NCI-H446 treated with DMSO at 0.1 percent for 48 hours (cell line): ENCODE data around the gene PSMB10.

Experiments used
- DNase-seq: peaks from one replicate; lab custom pipeline; 2025; lab: John Stamatoyannopoulos, UW

The PSMB10 gene

DNA sequence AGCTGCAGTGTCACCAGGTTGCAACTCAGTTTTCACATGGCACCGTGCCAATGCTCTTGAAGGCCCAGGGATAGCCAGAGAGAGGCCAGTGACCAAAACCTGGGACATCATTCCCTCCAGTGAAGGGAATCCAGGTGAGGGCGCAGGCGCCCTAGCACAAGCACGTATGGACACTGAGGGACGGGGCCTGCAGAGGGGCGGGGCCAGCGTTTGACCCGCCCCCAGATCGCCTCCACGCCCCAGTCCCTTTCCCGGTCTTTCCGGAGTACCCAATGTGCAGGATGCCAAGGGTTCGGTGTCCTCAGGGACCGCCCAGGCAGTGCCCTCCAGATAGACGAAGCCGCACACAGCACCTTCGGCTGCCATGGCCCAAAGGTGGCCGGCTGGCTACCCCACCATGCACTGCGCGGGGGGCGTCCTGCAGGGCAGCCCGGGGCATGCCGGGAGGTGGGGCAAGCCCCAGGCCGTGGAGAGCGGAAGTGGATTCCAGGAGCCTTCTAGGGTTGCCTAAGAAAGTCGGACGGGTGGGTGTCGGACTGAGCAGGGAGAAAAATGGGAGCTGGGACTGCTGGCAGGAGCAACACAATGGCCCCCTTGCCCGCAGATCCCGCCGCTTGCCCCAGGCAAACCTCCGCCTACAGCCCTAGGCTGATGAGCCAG is 27.1 kb upstream of the PSMB10 start:
- DNase-seq = no peak

DNA sequence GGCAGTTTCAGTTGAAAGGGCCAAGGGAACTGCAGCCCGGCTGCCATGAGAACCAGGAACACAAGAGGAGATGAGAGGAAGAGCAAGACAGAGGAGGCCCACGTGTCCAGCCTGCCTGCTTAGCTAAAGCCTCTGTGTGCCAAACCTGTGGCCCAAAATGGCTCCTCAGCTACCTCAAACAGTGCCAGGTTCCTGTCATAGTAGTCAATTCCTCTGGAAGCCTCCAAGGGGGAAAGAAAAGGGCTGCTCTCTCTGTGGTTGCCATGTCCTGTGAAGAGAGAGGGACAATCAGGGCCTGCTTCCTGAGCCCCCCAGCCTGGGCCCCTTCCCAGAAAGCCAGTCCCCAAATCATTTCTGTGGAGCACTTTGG is 26.6 kb upstream of the PSMB10 start:
- no peak for DNase-seq

DNA sequence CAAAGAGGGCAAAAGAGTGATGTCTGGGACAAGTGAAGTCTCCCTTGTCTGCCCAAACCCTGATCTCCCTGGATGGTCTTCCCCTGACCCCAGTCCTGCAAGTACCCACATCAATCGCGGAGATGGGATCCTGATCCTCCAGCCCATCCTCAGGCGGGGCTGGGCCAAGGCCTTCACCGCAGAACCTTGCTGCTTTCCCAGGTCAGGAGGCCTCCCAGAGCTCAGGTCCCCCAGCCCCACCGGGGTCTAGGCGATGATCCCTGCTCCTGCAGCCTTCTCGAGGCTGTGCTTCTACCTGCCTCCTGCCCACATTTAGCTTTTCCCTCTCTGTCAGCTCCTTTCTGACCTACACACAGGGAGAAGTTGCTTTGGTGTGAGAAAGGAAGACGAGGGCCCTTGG is 25.5 kb upstream of the PSMB10 start:
- DNase-seq = no peak

DNA sequence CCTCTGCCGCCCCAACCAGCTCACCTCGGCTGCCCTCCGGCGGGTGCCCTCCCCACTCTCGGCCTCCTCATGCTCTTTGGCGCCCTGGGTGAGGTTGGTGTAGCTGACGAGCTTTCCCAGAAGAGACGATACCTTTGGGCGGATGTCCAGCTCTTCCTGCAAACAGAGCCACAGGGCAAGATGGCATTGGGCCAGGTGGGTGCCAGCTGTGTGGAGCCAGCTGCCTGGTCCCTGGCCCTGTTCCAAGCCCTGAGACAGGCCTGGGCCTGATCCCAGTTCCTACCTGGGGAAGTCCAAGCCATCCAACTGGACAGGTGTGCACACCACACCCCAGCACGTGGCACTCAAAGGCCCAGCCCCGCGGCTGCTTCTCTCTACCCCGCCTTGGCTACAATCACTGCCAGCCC is 24.9 kb upstream of the PSMB10 start:
- DNase-seq = no peak

DNA sequence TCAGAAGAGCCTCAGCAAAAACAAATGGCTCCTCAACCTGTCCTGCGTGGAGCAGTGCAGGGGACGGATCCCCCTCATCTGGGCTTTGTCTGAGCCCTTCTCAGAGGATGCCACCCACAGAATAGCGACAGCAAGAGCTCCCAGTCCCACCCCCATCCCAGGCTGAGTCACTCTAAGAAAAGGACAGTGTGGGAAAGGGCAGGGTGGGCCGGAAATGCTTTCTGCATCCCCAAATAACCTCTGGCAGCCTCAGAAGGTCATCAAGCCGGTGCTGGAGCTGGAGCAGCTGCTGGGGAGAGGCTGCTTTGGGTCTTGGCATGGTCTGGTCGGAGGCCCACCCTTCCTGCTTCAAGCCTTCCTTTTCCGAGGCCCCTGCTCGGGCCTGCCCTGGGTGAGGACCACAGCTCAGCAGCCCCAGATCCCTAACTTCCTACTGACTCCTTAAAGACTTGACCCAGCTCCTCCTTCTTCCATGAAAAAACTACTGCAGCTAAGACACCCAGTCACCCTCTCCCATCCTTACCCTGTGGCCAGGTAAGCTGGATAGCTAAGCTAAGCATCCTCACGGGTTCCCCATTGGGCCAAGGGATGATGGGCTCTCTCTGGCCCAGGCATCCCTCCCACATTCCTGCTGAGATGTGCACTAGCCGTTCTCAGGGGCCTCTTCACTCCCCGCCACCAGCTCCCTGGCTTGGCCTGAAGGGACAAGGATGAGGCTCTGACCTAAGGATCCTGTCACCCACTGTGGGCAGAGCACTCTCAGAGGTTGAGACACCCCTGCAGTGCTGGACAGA is 23.1 kb upstream of the PSMB10 start:
- no peak for DNase-seq

DNA sequence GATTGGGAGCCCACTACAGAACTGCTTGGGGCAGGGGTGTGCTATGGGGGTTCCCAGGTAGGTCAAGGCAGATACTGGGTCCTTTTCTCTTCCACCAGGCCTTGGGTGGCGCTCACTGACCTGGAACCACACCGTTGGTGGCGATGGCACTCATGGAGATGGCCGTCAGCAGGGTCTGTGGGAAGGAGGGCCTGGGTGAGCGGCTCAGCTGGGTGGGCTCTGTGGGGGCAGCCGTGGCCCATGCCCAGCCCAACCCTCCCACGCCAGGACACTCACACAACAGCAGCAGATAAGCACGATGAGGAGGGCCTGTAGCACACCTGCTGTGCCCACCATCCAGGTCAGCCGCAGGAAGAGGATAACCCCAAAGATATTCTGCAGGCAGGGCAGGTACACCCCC is 21.0 kb upstream of the PSMB10 start:
- no peak for DNase-seq

DNA sequence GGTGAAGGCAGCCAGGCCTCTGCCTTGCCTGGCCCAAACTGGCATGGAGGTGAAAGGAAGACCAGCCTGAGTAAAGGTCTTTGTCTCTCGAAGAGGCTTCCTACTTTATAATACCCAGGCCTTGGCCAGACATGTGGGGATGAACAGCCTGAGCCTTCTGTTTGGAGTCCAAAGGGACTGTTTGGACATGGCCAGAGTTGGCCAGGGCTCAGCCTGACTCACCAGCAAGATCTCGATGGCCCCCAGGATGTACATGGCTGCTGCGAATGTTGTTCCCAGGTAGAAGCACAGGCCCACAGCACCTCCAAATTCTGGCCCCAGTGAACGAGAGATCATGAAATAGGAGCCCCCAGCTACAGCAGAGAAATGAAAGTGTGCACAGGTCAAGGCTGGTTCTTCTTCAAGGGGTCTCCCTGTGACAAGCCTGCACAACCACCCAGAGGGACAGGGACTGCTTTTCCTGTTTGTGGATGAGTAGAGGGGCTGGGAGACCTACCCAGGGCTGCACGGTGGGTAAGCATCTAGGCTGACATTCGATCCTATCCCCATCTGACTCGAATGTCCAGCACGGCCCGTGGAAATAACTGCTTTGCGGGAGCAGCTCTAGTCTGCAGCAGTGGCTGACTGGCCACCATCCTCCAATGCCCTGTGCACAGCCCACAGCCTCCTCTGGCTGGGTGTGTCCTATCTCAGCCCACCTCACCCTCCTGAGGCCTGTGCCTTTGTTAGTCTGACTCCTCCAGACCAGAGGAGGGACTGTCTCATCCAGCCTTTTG is 18.0 kb upstream of the PSMB10 start:
- no peak for DNase-seq

DNA sequence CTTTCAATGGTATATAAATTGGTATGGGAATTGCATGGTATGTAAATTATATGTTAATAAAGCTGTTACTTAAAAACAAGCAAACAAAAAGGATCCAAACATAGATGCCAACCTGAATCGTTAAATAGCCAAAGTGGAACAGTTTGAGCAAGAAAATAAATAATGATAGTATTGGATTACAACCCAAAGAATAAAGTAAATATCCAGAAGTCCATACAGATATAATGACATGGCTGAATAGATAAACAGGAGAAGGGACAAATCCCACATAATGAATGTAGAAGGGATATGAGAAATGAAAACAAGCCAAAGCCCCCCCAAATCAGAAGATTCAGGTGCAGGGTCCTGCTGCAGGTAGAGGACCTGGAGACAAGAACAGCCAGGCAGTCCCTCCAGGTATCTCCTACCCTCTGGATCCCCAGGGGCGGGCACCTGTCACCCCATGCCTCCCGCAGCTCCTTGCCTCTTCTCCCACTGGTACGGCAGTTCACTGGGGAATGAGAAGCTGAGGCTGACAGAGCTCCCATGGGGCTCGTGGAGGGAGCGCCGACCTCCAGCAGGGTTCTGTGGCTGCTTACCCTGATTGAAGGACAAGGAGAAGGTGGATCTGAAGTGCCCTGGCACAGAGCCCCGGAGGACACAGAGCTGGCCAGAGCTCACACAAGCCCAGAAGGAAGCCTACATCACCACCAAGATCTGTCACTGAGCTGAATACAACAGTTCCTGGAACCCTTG is 17.2 kb upstream of the PSMB10 start:
- DNase-seq = no peak

DNA sequence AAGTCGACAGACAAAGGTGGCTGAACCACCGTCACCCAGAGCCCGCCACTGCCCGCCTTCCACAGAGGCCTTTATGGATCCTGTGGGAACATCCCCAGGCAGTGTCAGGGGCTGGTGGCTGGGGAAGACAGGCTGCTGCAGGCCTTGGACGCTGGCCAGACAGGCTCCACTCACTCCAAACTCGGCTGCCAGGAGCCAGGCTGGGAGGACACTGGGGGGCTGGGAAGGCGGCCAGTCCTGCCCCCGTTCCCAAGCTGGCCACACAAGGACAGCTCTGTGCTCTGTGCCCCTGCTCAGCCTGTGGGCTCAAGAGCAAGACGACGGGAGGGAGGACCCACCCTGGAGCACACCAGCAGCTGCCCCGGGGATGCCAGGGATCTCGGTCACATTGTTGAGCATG is 14.8 kb upstream of the PSMB10 start:
- no peak for DNase-seq

DNA sequence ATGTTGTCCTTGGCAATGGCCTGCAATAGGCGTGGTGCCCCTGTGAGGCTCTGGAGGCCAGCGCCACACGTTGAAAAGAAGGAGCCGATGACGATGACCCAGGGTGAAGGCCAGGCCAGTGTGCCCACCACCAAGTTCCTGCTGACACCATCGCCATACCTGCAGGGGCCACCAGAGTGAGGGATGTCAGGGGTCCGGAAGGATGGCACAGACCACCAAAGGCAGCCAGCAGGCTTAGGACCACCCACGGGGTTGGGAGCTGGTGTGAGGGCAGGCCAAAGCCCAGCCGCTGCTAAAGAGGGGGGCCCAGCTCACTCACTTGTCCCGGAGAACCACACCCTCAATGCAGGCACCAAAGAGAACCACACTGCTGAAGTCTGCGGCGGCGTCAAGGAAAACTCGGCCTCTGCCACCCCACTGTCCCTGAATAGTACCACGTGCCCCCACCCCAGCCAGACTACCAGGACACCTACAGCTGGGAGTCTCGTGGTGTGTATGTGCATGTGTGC is 13.7 kb upstream of the PSMB10 start:
- no peak for DNase-seq

DNA sequence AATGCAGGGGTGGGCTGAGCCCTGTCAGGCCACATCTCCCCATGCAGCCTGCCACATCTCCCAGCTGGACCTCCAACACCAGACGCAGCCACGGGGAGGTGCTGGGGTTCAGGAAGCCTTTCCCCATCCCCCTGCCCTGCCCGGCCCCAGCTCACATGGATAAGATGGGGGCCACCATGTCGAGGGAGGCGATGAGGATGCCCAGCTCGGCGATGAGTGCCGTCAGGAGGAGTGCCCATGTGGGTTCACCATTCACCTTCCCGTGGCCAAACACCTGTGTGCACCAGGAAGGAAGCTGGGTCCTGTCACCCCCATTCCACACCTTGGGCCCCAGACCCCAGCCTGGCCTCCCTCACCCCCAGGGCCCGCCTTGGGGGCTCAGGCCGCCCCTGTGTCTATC is 13.0 kb upstream of the PSMB10 start:
- no peak for DNase-seq

DNA sequence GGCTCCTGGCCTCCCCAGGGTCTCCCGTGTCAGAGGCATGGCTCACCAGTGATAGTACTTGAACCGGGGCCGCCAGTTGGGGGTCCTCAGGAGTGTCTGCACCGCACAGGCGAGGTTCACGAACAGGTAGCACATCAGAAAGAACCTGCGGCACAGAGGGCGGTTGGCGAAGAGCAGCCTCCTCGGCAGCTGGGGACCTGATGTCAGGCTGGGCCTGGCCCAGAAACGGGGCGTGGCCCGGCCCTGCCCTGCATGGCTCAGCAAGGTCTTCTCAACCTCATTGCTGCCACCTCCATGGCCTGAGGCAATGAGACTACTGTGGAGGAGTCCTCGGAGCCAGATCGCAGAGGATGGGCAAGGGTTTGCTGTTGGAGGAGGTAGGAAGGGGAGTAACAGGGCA is 11.4 kb upstream of the PSMB10 start:
- no peak for DNase-seq

DNA sequence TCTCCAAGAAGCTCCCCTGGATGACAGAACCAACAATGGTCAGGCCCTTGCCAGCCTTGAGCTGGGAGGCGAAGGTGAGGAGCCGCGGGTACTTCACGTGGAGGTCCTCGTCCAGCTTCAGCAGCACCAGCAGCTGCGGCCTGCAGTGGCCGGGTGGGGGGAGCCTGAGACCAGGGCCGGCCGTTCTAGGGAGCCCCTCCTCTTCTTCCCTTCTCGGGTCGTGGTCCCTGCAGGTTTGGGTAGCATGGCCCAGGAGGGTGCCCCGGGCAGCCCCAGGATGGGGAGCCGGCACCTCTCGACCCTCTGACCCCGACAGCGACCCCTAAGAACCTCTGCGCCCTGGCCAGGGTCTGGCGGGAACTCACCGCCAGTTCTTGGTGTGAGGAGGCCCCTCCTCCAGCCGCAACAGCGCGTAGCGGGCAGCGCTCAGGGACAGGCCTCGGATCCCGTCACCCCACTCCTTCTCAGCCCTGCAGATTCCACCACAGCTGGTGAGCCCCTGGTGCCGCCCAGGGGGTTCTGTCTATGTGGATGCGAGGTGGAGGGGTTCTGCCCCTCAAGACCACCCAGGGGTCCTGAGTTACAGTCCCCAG is 10.4 kb upstream of the PSMB10 start:
- no peak for DNase-seq

DNA sequence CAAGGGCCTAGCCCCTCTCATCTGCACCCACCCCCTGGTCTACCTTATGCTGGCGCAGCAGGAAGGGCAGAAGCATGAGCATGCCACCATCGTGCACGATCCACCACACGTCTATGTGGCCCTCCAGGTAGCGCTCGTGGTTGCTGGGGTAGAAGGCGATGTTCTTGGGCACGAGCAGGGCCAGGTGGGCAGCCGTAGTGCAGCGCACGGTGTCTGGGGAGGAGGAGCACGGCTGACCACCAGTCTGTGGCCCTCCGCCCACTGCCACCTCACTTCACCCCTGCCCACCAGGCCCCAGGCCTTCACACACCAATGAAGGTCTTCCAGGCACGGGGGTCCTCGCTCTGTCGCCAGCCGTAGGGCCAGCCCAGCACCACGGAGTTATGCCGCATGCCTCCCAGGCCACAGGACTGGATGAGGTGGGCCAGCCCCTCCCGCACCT is 9.5 kb upstream of the PSMB10 start:
- DNase-seq = no peak

DNA sequence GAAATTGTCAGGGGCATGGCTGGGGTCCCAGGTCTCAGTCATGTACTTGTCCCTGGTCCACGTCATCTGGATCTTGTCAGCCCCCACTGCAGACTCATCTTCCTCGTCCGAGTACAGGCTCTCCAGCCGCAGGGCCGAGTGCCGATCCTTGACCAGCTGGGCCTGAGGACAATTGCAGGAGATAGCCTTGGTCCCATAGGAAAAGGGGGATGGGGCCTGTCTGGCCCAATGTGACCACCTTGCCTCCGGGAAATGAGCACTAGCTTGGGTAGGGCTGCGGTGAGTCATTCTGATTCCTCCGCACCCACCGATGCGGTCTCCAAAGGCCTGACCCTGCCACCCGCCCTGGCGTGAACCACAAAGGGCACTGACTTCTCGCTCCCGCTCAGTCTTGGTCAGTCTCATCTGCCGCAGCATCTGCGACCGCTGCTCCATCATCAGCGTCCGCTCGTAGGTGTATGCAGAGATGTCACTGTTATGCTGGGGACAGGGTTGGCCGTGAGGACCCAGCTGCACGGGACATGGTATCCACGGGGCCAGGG is 8.8 kb upstream of the PSMB10 start:
- no peak for DNase-seq

DNA sequence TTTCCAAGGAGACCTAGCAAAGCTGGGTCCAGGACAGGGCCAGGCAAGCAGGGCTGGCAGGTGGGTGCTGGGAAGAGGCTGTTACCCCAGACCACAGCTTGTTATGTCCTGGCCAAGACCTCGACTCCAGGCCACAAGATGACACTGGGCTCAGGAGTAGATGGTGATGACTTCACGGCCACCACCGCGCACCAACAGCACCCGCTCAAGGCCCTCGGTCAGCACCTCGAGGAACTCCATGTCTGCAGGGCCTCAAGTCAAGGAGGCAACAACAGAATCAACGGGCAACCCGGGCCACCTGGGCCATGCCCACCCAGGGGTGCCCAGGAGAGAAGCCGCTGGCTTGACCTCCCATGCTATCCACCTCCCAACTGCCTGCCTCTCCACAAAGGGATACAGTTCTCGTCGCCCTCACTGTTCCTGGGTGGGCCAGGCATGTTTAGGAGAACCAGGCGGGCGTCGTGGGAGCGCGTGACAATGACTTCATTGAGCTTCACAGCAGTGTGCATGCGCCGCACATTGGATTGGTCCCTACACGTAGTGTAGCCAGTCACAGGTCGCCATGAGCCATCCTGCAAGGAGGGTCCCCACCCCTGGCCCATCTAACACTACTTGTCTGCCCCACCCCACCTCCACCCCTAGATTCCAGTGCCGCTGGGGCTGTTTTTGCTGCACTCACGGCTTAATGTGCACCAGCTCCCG is 8.2 kb upstream of the PSMB10 start:
- DNase-seq = no peak

DNA sequence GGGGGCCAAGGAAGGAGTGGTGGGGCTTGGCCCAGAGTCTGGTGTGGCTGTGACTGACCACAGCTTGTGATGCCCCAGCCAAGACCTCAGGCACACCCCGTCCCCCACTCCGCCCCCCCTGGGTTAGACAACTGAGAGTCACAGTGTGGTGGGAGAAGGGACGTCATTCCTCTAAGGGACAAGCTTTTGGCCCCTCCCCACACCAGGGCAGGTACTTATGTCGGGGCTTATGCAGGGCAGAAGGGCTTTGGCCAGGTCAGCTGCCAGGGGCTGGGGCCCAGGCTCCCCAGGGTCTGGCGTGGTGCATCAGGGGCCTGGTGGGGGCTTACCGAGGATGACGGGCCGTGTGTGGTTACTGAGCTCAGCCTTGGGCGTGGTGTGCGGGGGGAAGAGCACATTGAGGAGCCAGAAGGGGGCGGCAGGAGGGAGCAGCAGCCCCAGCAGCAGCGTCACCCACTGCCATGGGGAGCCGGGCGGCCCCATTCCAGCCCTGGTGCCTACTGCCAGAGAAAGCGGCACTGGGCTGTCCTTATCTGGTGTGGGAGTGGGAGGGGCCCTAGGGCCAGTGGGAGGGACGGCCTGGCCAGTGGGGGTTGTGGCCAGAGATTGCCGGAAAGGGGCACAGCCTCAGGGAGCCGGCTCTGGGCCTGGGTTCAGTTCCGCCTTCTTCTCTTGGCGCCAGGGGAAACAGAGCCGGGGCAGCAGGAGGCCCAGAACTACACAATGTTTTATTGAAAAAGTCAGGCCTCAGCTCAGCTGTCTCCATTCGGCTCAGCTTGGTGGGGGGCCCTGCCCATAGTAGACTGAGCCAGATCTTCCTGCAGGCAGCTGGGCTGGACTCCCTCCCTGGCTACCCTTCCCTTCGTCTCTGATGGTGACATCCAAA is 7.2 kb upstream of the PSMB10 start, which contains the start of gene LCAT:
LCAT (minus strand) TSS at position 502 of the 886 bp plus-strand sequence; CDS start at position 483, 19 bp downstream.
- no peak for DNase-seq

DNA sequence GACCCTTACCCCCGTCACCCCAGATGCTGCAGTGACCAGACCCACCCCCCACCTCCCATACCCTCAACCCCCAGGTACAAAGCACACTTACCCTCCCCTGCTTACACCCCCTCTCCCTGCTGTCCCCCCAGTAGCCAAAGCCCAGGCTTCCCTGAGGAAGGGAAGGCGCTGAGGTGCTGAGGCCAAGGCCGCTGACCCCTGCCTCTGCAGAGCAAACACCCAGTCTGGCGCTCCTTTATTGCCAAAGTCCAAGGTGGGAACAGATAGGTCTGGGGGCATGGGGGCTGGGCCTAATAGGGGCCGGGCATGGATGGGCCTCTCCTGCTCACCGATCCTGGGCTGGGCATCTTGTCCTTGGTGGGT is 6.6 kb upstream of the PSMB10 start:
- DNase-seq = no peak

DNA sequence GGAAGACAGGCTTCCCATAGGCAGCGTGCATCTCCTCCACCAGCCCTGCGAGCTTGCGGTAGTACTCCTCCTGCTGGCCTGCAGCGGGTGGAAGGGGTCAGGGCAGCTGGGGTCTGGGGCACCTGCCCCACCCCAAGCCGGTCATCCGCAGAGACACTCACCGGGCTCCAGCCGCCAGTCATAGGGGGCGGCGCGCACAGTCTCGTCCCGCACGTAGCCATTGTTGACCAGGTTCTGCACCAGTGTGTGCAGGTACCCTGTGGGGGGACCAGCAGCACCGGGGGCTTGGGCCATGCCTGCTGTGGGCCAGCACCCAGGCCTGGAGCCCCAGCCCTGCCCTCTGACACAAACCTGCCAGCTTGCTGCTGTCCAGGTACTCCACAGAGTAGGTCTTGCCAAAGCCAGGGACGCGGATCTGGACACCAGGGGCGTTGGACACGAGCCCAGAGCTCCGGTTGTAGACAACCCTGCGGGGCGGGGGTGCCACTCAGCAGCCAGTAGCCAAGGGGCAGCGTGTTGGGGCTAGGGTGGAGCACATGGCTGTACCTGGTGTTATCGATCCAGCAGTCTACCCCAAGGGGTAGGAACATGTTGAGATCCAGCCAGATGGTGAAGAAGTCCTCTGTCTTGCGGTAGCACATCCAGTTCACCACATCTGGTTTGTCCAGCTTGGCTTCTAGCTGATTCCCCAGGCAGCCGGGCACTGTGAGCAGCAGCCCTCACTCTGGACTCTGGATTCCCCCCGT is 6.0 kb upstream of the PSMB10 start:
- DNase-seq = no peak
